Tibial nerve (tissue), 4 donors: Measurements from ENCODE around the gene OR5D16.

Experiments
- CTCF ChIP-seq, 5 experiments: fragments of 200-600 bp in 3 of 5; fragments of 450-650 bp in 2 of 5; sonication (generic) in 3 of 5; IDR thresholded peaks; one replicate each; pipeline ENCODE4 v1.5.1; 2016 to 2019; ENCODE audit warnings: antibody characterized with exemption in 5 of 5, mild to moderate bottlenecking in 3 of 5, moderate library complexity in 2 of 5
- EP300 ChIP-seq, 2 donors: sonication (generic); formaldehyde crosslinking; IDR thresholded peaks; one replicate each; pipeline ENCODE4 v1.6.1; 2017; ENCODE audit warnings: antibody characterized with exemption in 2 of 2, mild to moderate bottlenecking in 1 of 2

- TF ChIP-seq EP300 (IDR thresholded peaks at IDR 0.05) (no peak), CTCF (IDR thresholded peaks at IDR 0.05) (no peak)
Measured at GRCh38 chr11:55793321-55793720, 45.2 kb upstream of the OR5D16 start.
